GM23338 (cell line): ENCODE results near the gene MAP3K14. TPM values are rescaled to one million over a fixed set of nuclear protein-coding genes. Genes with fewer than 3 reads are reported as not detected.

Source experiments
- ATAC-seq: fragments of 200-7000 bp; cut with Tn5 transposase; 3 replicates; pipeline ENCODE4 v1.9.1; 2020
- DNase-seq: peaks from one replicate; pipeline ENCODE4 v3.0.0-alpha.2; 2015; ENCODE audit warnings: low spot score
- H2AFZ ChIP-seq: fragments of 200-600 bp; sonication (generic); 2 replicates; pipeline ENCODE4 v1.8.0; 2016; ENCODE audit warnings: antibody characterized with exemption, mild to moderate bottlenecking, moderate library complexity
- H3F3A ChIP-seq: fragments of 200-600 bp; sonication (generic); replicated peaks from 2 replicates; pipeline ENCODE4 v1.8.0; 2017; ENCODE audit warnings: antibody characterized with exemption, mixed run types, low read depth
- H3K27ac ChIP-seq: fragments of 200-600 bp; sonication (generic); 2 replicates; pipeline ENCODE4 v1.6.1; 2016; ENCODE audit warnings: low read depth
- H3K27me3 ChIP-seq: fragments of 200-600 bp; sonication (generic); 2 replicates; pipeline ENCODE4 v1.8.0; 2016; ENCODE audit warnings: mild to moderate bottlenecking, mixed run types, moderate library complexity; ENCODE audit not compliant: insufficient read depth
- H3K36me3 ChIP-seq: fragments of 200-600 bp; sonication (generic); 2 replicates; pipeline ENCODE4 v1.8.0; 2016; ENCODE audit warnings: mild to moderate bottlenecking; ENCODE audit not compliant: insufficient read depth
- H3K4me1 ChIP-seq: fragments of 200-600 bp; sonication (generic); 2 replicates; pipeline ENCODE4 v1.8.0; 2016; ENCODE audit warnings: mild to moderate bottlenecking, moderate library complexity; ENCODE audit not compliant: insufficient read depth
- H3K4me2 ChIP-seq: fragments of 200-600 bp; sonication (generic); 2 replicates; pipeline ENCODE4 v1.7.1; 2017; ENCODE audit warnings: mixed run types
- H3K4me3 ChIP-seq: fragments of 200-600 bp; sonication (generic); 2 replicates; pipeline ENCODE4 v1.6.1; 2016; ENCODE audit warnings: mixed run types
- H3K79me2 ChIP-seq: fragments of 200-600 bp; sonication (generic); replicated peaks from 2 replicates; pipeline ENCODE4 v1.8.0; 2017; ENCODE audit warnings: mild to moderate bottlenecking; ENCODE audit not compliant: insufficient read depth
- H3K9me2 ChIP-seq: fragments of 200-600 bp; sonication (generic); 2 replicates; pipeline ENCODE4 v1.8.0; 2017; ENCODE audit not compliant: insufficient read depth
- H4K20me1 ChIP-seq: fragments of 200-600 bp; sonication (generic); replicated peaks from 2 replicates; pipeline ENCODE4 v1.8.0; 2017; ENCODE audit warnings: mild to moderate bottlenecking; ENCODE audit not compliant: insufficient read depth
- H3K27ac Mint-ChIP-seq: 2 replicates; pipeline ENCODE4 v1.8.0; 2020; ENCODE audit warnings: inconsistent platforms, mild to moderate bottlenecking, moderate library complexity, mixed read lengths
- H3K27me3 Mint-ChIP-seq: 3 replicates; pipeline ENCODE4 v1.8.0; 2022; ENCODE audit warnings: low read depth, mild to moderate bottlenecking, moderate library complexity, mixed read lengths, inconsistent platforms; ENCODE audit not compliant: insufficient read depth, poor library complexity
- H3K36me3 Mint-ChIP-seq: 3 replicates; pipeline ENCODE4 v1.8.0; 2021; ENCODE audit warnings: low read depth, mild to moderate bottlenecking, inconsistent platforms, moderate library complexity, mixed read lengths
- H3K4me1 Mint-ChIP-seq: 3 replicates; pipeline ENCODE4 v1.8.0; 2020; ENCODE audit warnings: mild to moderate bottlenecking, inconsistent platforms, mixed read lengths
- H3K4me3 Mint-ChIP-seq: 3 replicates; pipeline ENCODE4 v1.8.0; 2021; ENCODE audit warnings: moderate library complexity, mild to moderate bottlenecking, inconsistent platforms, mixed read lengths
- H3K9me3 Mint-ChIP-seq: 3 replicates; pipeline ENCODE4 v1.8.0; 2020; ENCODE audit warnings: moderate library complexity, mild to moderate bottlenecking, inconsistent platforms, mixed read lengths
- CREB1 ChIP-seq: fragments of 250-450 bp; sonication (Bioruptor Pico); IDR thresholded peaks from 2 replicates; pipeline ENCODE4 v1.5.0; 2020; ENCODE audit warnings: low read depth, mild to moderate bottlenecking, moderate library complexity
- CTCF ChIP-seq, 2 experiments: fragments of 200-600 bp in 1 of 2; sonication (generic) in 1 of 2; conservative IDR thresholded peaks; 2 replicates each; pipeline versions ENCODE4 v1.5.1 to v1.6.1; 2016 to 2017; ENCODE audit warnings: antibody characterized with exemption in 2 of 2, low read depth in 2 of 2, mild to moderate bottlenecking in 2 of 2, moderate library complexity in 1 of 2
- ETS1 ChIP-seq: IDR thresholded peaks from 2 replicates; pipeline ENCODE4 v1.6.1; 2016; ENCODE audit warnings: antibody characterized with exemption
- EZH2 ChIP-seq: fragments of 200-600 bp; sonication (generic); IDR thresholded peaks from one replicate; pipeline ENCODE4 v1.8.0; 2017; ENCODE audit warnings: antibody characterized with exemption, mild to moderate bottlenecking, low read depth; ENCODE audit not compliant: unreplicated experiment
- EZH2phosphoT487 ChIP-seq: fragments of 200-600 bp; sonication (generic); IDR thresholded peaks from one replicate; pipeline ENCODE4 v1.8.1; 2018; ENCODE audit warnings: antibody characterized with exemption; ENCODE audit not compliant: unreplicated experiment
- NANOG ChIP-seq: IDR thresholded peaks from 2 replicates; pipeline ENCODE4 v1.6.1; 2016; ENCODE audit warnings: antibody characterized with exemption, borderline replicate concordance
- POLR2AphosphoS5 ChIP-seq: IDR thresholded peaks from 2 replicates; pipeline ENCODE4 v1.6.1; 2016; ENCODE audit warnings: antibody characterized with exemption, low read depth
- REST ChIP-seq: IDR thresholded peaks from one replicate; pipeline ENCODE4 v1.6.1; 2018; ENCODE audit warnings: antibody characterized with exemption; ENCODE audit not compliant: unreplicated experiment
- ZNF331 ChIP-seq: fragments of 250-450 bp; sonication (Bioruptor Pico); IDR thresholded peaks from 2 replicates; pipeline ENCODE4 v1.5.0; 2020; ENCODE audit warnings: low read depth, mild to moderate bottlenecking, moderate library complexity
- ZNF462 ChIP-seq: fragments of 250-450 bp; sonication (Bioruptor Pico); IDR thresholded peaks from 2 replicates; pipeline ENCODE4 v1.5.0; 2020; ENCODE audit warnings: mild to moderate bottlenecking, moderate library complexity
- polyA plus RNA-seq: library from polyadenylated mRNA; unstranded; fragments of >200 nt; fragmentation: Nextera tagmentation; extraction: Ambion mirVana; gene quantifications from 2 replicates; pipeline ENCODE4 v1.2.1, GENCODE V29; 2016
- total RNA-seq: library from RNA; depleted of rRNA; stranded (reverse); fragments of >200 nt; shearing (Covaris generic); gene quantifications from 2 replicates; pipeline ENCODE4 v1.2.3, GENCODE V29; 2014

The MAP3K14 gene
- total and polyA plus RNA-seq, 2 experiments from 2014 or later, result 1.3 to 4.9 TPM

GRCh38 chr17:45273551-45273957 is 43.3 kb downstream of the MAP3K14 start (continued):
- no peak for TF ChIP-seq CTCF (conservative IDR thresholded peaks at IDR 0.05; ENCODE audit: low read depth in 2 of 2)
- no peak for TF ChIP-seq EZH2phosphoT487

GRCh38 chr17:45271603-45272002 is 45.2 kb downstream of the MAP3K14 start:
- TF ChIP-seq EZH2phosphoT487 (no peak), CTCF (conservative IDR thresholded peaks at IDR 0.05; ENCODE audit: low read depth in 2 of 2) (no peak), POLR2AphosphoS5 (no peak), REST (no peak), ZNF462 (no peak), EZH2 (no peak), ZNF331 (CRISPR knock-in tag) (no peak), NANOG (no peak), ETS1 (no peak), CREB1 (CRISPR knock-in tag) (no peak)
- H3K79me2 ChIP-seq, result no peaks in the 10 kb centered on the region
- H3K9me2 ChIP-seq, result no peaks in the 10 kb centered on the region
- Mint-ChIP-seq H3K4me1 (peaks cover 8% of the 10 kb centered on the region), H3K27me3 (peaks cover 3% of the 10 kb centered on the region), H3K9me3 (no peaks in the 10 kb centered on the region), H3K36me3 (peaks cover 31% of the 10 kb centered on the region), H3K4me3 (no peak overlapping the region), H3K27ac (no peak overlapping the region)
- H3F3A ChIP-seq, result no peaks in the 10 kb centered on the region
- DNase-seq, result no peak
- H3K36me3 ChIP-seq, result no peaks in the 10 kb centered on the region
- H2AFZ ChIP-seq, result no peak overlapping the region
- no peaks in the 10 kb centered on the region; the same call in 1 of the 2 replicates for H4K20me1 ChIP-seq
- ATAC-seq, result no peak
- H3K4me2 ChIP-seq, result no peak overlapping the region
- H3K27ac ChIP-seq, result no peak overlapping the region
- no peak overlapping the region for H3K4me3 ChIP-seq
- H3K27me3 ChIP-seq, result no peaks in the 10 kb centered on the region
- no peaks in the 10 kb centered on the region for H3K4me1 ChIP-seq
